Measurements from ENCODE around the gene FEM1C.

FEM1C gene

DNA sequence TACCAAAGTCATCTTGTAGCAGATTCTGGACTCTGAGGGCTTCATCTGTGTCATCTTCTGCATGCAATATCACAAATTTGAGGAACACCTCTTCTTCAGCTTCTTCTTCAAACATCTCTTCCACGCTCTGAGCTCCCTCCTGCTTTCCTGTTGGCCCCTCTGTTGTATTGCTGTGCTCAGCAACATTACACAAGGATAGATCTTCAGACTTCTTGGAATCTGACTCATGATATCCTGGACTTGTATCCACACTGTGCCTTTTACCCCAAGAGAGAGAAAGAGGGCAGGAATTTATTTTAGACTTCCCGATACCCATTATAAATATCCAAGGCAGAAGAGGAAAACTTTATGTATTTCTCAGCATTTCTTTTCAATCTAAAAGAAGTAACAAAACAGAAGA lies 36.4 kb upstream of the FEM1C start:
- TF ChIP-seq, protein P1, sequence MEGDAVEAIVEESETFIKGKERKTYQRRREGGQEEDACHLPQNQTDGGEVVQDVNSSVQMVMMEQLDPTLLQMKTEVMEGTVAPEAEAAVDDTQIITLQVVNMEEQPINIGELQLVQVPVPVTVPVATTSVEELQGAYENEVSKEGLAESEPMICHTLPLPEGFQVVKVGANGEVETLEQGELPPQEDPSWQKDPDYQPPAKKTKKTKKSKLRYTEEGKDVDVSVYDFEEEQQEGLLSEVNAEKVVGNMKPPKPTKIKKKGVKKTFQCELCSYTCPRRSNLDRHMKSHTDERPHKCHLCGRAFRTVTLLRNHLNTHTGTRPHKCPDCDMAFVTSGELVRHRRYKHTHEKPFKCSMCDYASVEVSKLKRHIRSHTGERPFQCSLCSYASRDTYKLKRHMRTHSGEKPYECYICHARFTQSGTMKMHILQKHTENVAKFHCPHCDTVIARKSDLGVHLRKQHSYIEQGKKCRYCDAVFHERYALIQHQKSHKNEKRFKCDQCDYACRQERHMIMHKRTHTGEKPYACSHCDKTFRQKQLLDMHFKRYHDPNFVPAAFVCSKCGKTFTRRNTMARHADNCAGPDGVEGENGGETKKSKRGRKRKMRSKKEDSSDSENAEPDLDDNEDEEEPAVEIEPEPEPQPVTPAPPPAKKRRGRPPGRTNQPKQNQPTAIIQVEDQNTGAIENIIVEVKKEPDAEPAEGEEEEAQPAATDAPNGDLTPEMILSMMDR (IDR thresholded peaks at IDR 0.05; ENCODE audit: extremely low read depth, missing control alignments) = no peak
- DNase-seq (ENCODE audit: low spot score) = no peak

DNA sequence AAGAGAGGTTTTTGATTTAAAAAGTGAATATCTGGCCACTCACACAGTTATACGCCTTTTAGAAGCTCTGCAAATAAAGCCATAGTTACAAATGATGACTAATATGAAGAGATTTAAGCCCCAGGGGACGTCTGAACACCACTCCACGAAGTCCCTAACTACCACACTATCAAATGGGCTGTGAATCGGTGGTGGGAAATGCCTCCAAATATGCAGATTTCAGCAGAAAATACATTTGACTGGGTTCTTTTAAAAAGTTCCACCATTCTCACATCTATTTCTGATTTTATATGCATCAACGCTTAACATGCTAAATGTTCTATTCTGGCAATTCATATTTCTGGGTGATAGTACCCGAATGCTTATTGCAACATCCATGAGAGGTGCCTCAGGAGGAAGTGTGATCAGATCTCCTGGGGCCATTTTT lies 35.2 kb upstream of the FEM1C start:
- TF ChIP-seq, protein P1 (IDR thresholded peaks at IDR 0.05; ENCODE audit: extremely low read depth, missing control alignments) = no peak
- DNase-seq (ENCODE audit: low spot score) = peak; percentile 35

DNA sequence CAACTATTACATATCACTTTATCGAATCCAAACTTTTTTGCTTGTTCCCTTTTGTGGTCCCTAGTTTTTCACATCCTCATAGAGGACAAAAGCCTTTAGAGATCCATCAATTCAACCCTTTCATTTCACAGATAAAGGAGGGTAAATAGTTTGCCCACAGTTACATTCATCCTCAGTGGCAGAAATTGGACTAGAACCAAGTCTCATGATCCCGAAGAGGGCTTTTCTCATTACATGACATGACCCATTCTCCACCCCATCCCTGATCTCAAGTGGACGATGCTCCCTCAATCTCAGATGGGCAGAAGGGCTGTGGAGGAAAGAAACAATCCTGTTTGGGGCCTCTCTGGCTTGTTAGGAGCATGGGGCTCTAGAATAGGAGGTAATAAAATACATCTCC lies 34.6 kb upstream of the FEM1C start:
- TF ChIP-seq, protein P1 (IDR thresholded peaks at IDR 0.05; ENCODE audit: extremely low read depth, missing control alignments) = no peak
- DNase-seq (ENCODE audit: low spot score) = no peak

DNA sequence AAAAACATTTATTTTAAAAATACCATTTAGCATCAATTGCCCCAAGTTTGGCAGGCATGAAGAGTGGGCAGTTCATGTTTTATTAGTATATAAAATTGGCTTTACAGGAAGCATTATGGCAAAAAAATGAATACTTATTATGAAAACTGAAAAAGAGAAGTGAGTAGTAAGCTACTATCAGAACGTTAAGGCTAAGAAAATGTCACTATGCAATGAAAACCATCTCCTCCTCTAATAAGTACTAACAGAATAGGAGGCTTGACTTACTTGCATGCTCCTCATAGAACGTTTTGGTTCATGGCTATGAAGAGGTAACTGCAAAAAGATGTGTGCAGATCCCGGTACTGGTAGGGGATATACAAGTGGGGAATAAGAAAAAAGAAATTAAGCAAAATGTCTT lies 34.1 kb upstream of the FEM1C start:
- no peak for DNase-seq (ENCODE audit: low spot score)
- TF ChIP-seq, protein P1 (IDR thresholded peaks at IDR 0.05; ENCODE audit: extremely low read depth, missing control alignments) = no peak

DNA sequence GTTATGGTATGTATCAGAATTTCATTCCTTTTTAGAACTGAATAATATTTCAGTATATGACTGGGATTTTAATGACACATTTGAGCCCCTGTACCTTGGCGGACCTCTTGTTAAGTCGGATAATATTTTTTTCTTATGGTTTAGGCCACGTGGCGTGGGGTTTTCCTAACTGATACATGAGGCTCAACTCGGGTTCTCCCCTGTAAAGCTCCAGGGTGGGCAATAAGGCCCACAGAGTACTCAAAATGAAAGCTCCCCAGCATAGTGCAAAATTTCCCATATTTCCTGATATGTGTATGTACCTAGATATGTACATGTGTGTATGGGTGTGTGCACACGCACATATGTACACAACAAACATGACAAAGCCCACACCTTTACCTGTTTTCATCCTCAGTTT lies 33.2 kb upstream of the FEM1C start:
- TF ChIP-seq, protein P1 (IDR thresholded peaks at IDR 0.05; ENCODE audit: extremely low read depth, missing control alignments) = no peak

DNA sequence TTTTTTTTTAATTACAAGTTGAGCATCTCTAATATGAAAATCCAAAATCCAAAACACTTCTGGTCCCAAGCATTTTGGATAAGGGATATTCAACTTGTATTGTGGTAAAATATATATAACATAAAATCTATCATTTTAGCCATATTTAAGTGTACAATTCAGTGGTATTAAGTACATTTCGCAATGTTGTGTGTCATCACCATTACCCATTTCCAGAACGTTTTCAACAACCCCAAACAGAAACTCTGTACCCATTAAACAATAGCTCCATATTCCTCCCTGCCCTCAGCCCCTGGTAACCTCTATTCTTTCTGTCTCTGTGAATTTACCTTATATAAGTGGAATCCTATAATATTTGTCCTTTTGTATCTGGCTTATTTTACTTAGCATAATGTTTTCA lies 32.8 kb upstream of the FEM1C start:
- DNase-seq (ENCODE audit: low spot score) = no peak
- TF ChIP-seq, protein P1 (IDR thresholded peaks at IDR 0.05; ENCODE audit: extremely low read depth, missing control alignments) = no peak

More for the DNA sequence above, 33.2 kb upstream of the FEM1C start:
- DNase-seq (ENCODE audit: low spot score) = no peak

DNA sequence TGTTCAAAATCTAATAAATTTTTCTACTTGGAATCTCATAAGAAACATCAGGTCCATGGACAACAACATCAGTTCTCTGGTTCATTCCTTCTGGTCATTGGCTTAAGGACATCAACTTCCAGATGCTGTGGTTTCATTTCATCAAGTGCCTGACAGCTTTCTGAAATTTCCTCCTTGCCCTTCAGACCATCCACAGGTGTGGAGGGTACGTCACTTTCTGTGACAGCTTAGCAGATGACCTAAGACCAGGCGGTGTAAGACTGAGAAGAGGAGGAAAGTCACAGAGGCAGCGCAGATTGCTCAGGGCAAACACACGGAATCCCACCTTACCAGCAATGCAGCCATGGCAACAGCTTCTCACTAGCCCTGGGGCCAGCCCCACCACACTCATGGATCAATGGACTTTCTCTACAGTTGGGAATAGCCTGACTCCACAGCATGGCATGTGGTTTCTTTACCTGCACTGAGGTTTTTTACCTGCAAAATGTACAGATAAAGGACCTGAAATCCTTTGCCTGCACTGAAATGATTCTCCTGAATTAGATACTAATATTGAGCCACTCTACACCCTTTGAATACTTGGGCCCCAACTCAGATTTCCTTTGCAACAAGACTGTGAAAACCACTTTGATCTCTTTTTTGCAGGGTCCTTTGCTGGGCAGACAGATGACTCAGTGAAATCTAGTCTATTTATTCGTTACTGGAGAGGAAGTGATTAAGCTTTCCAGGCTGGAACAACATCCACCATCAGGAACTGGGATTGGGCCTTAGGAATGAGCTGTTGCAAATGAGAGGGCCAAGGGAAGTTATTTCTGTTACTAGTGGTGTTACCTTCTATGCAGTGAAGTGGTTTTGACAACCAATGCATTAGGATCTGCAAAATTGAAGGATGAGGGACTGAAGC lies 30.8 kb upstream of the FEM1C start:
- TF ChIP-seq, protein P1 (IDR thresholded peaks at IDR 0.05; ENCODE audit: extremely low read depth, missing control alignments) = no peak
- peak; percentile 18 for DNase-seq (ENCODE audit: low spot score)
